Stimulated activated CD4-positive, alpha-beta T cell treated with anti-CD3 and anti-CD28 coated beads, Interleukin-4, amount 100 ng/mL, for 4 hours (primary cell): ENCODE data around the gene NOD2.

Experiments used
- DNase-seq, 2 experiments: peaks; one replicate each; pipeline ENCODE4 v3.0.0-alpha.2; 2020

The NOD2 gene

GRCh38 chr16:50695017-50696000, 1.9 kb downstream of the NOD2 start:
- DNase-seq: no peak

GRCh38 chr16:50696126-50696525, 2.7 kb downstream of the NOD2 start:
- DNase-seq: no peak

- DNase-seq: peak; percentile 40 to 50
Observed at GRCh38 chr16:50696575-50697420, 3.4 kb downstream of the NOD2 start.

- DNase-seq: no peak
Observed at GRCh38 chr16:50697421-50697715, 4.0 kb downstream of the NOD2 start.

GRCh38 chr16:50697881-50698767, 4.7 kb downstream of the NOD2 start:
- peak; percentile 52 to 55 for DNase-seq

GRCh38 chr16:50699326-50700159, 6.1 kb downstream of the NOD2 start:
- DNase-seq: peak; percentile 56 to 81

GRCh38 chr16:50702725-50703124, 9.3 kb downstream of the NOD2 start:
- DNase-seq: no peak

- no peak for DNase-seq
Observed at GRCh38 chr16:50704245-50704644, 10.8 kb downstream of the NOD2 start.

GRCh38 chr16:50705436-50706110, 12.2 kb downstream of the NOD2 start:
- no peak for DNase-seq

- DNase-seq: no peak
Observed at GRCh38 chr16:50706250-50706649, 12.8 kb downstream of the NOD2 start.

GRCh38 chr16:50708373-50709060, 15.1 kb downstream of the NOD2 start:
- peak; percentile 20 to 28 for DNase-seq

- DNase-seq: no peak
Observed at GRCh38 chr16:50709061-50709684, 15.8 kb downstream of the NOD2 start.

- DNase-seq: no peak
Observed at GRCh38 chr16:50709980-50710379, 16.6 kb downstream of the NOD2 start.

GRCh38 chr16:50711040-50711439, 17.6 kb downstream of the NOD2 start:
- no peak for DNase-seq

- no peak for DNase-seq
Observed at GRCh38 chr16:50711862-50712559, 18.6 kb downstream of the NOD2 start.

- no peak for DNase-seq
Observed at GRCh38 chr16:50712560-50712898, 19.1 kb downstream of the NOD2 start.

- DNase-seq: no peak
Observed at GRCh38 chr16:50712956-50713355, 19.6 kb downstream of the NOD2 start.

GRCh38 chr16:50717091-50717490, 23.7 kb downstream of the NOD2 start:
- DNase-seq: no peak

GRCh38 chr16:50717494-50717893, 24.1 kb downstream of the NOD2 start:
- DNase-seq: no peak
